HepG2 (cell line): ENCODE results near the gene FAM209A. TPM values are rescaled to one million over a fixed set of nuclear protein-coding genes. Genes with fewer than 3 reads are reported as not detected.

Experiments used
- FOXK1 ChIP-seq: sonication (generic); formaldehyde crosslinking; IDR thresholded peaks from 2 replicates; pipeline ENCODE4 v1.4.0; 2020; ENCODE audit warnings: low read depth, missing genetic modification reagents, borderline replicate concordance
- HMG20A ChIP-seq: IDR thresholded peaks from 2 replicates; pipeline ENCODE4 v1.6.1; 2016; ENCODE audit warnings: borderline replicate concordance
- HMGXB3 ChIP-seq: sonication (generic); formaldehyde crosslinking; IDR thresholded peaks from 2 replicates; pipeline ENCODE4 v1.4.0; 2020; ENCODE audit warnings: missing genetic modification reagents, borderline replicate concordance
- HOXA9 ChIP-seq: sonication (generic); formaldehyde crosslinking; IDR thresholded peaks from 2 replicates; pipeline ENCODE4 v1.8.1; 2022; ENCODE audit warnings: missing genetic modification reagents, mild to moderate bottlenecking, moderate library complexity, borderline replicate concordance
- MIER2 ChIP-seq: IDR thresholded peaks from 2 replicates; pipeline ENCODE4 v1.6.1; 2016; ENCODE audit warnings: missing biosample characterization, missing genetic modification reagents
- MIER3 ChIP-seq: IDR thresholded peaks from 2 replicates; pipeline ENCODE4 v1.6.1; 2016; ENCODE audit warnings: missing compliant biosample characterization, borderline replicate concordance
- MTA3 ChIP-seq: sonication (generic); formaldehyde crosslinking; IDR thresholded peaks from 2 replicates; pipeline ENCODE4 v1.4.0; 2020; ENCODE audit warnings: missing genetic modification reagents
- PITX1 ChIP-seq: sonication (generic); formaldehyde crosslinking; IDR thresholded peaks from 2 replicates; pipeline ENCODE4 v1.5.1; 2020; ENCODE audit warnings: mild to moderate bottlenecking, missing genetic modification reagents
- SIN3B ChIP-seq: fragments of 150-350 bp; IDR thresholded peaks from 2 replicates; pipeline ENCODE4 v1.6.1; 2014; ENCODE audit warnings: low read length
- SOX13 ChIP-seq, 3 experiments: fragments of 450-650 bp in 1 of 3; sonication (generic) in 1 of 3; formaldehyde crosslinking in 1 of 3; IDR thresholded peaks in 2 of 3; conservative IDR thresholded peaks in 1 of 3; 2 replicates each; pipeline versions ENCODE4 v1.5.0 to v1.6.1; 2016 to 2020; ENCODE audit warnings: antibody characterized with exemption in 1 of 3, mild to moderate bottlenecking in 1 of 3, missing compliant biosample characterization in 1 of 3, missing genetic modification reagents in 1 of 3, moderate library complexity in 1 of 3
- U2AF2 ChIP-seq: fragments of 200-400 bp; formaldehyde crosslinking; IDR thresholded peaks from 2 replicates; pipeline ENCODE4 v1.6.1; 2017; ENCODE audit warnings: low read depth, mild to moderate bottlenecking, low read length
- ZFP37 ChIP-seq: sonication (generic); formaldehyde crosslinking; IDR thresholded peaks from 2 replicates; pipeline ENCODE4 v1.4.0; 2020; ENCODE audit warnings: missing genetic modification reagents, borderline replicate concordance
- ZNF280B ChIP-seq: sonication (generic); formaldehyde crosslinking; IDR thresholded peaks from 2 replicates; pipeline ENCODE4 v1.5.0; 2020; ENCODE audit warnings: missing genetic modification reagents, mild to moderate bottlenecking, borderline replicate concordance
- ZNF337 ChIP-seq: sonication (generic); formaldehyde crosslinking; IDR thresholded peaks from 2 replicates; pipeline ENCODE4 v1.5.1; 2020; ENCODE audit warnings: missing genetic modification reagents, low read depth, mild to moderate bottlenecking, borderline replicate concordance
- ZNF512B ChIP-seq: sonication (generic); formaldehyde crosslinking; IDR thresholded peaks from 2 replicates; pipeline ENCODE4 v1.5.1; 2020; ENCODE audit warnings: missing genetic modification reagents, mild to moderate bottlenecking, borderline replicate concordance
- ZNF513 ChIP-seq: sonication (generic); formaldehyde crosslinking; conservative IDR thresholded peaks from 2 replicates; pipeline ENCODE4 v1.5.0; 2020; ENCODE audit warnings: missing genetic modification reagents
- ZNF652 ChIP-seq: IDR thresholded peaks from 2 replicates; pipeline ENCODE4 v1.6.1; 2016; ENCODE audit warnings: low read depth, borderline replicate concordance
- ZNF670 ChIP-seq: sonication (generic); formaldehyde crosslinking; IDR thresholded peaks from 2 replicates; pipeline ENCODE4 v1.8.0; 2022; ENCODE audit warnings: mild to moderate bottlenecking, missing genetic modification reagents, borderline replicate concordance
- ZNF674 ChIP-seq: sonication (generic); formaldehyde crosslinking; IDR thresholded peaks from 2 replicates; pipeline ENCODE4 v1.5.0; 2020; ENCODE audit warnings: low read depth, mild to moderate bottlenecking, missing genetic modification reagents
- ZSCAN21 ChIP-seq: sonication (generic); formaldehyde crosslinking; IDR thresholded peaks from 2 replicates; pipeline ENCODE4 v1.8.0; 2022; ENCODE audit warnings: mild to moderate bottlenecking, missing genetic modification reagents, moderate library complexity, borderline replicate concordance
- polyA plus RNA-seq, 8 experiments: library from polyadenylated mRNA; depleted of rRNA in 3 of 8; stranded (reverse) in 7 of 8; unstranded in 1 of 8; fragments of >200 nt; fragmentation: Illumina TruSeq in 4 of 8; extraction: Trizol in 4 of 8; gene quantifications; 2 replicates each; pipeline versions ENCODE4 v1.2.1 to v1.2.3, GENCODE V29; 2011 to 2016; ENCODE audit warnings: low read depth in 4 of 8, missing spikeins in 1 of 8, mixed read lengths in 1 of 8; ENCODE audit not compliant: insufficient read depth in 1 of 8
- total RNA-seq, 5 experiments: library from RNA; depleted of rRNA; stranded (reverse); fragments of >200 nt; fragmentation: Illumina TruSeq; extraction: Trizol; gene quantifications; 2 replicates each; pipeline ENCODE4 v1.2.3, GENCODE V29; 2016; ENCODE audit warnings: low read depth in 1 of 5

Gene FAM209A
- total and polyA plus RNA-seq, 2 of the 13 experiments (the other 11 are each of a cell fraction or from before 2014, with no cell fraction given), result 0.15 to 0.36 TPM

GRCh38 chr20:56554869-56555268 is 30.3 kb downstream of the FAM209A start (continued):
- no peak for TF ChIP-seq HMGXB3 (CRISPR knock-in tag)
- no peak for TF ChIP-seq MIER3 (CRISPR knock-in tag)
- no peak for TF ChIP-seq SIN3B
- TF ChIP-seq MIER2 (CRISPR knock-in tag), result no peak
- no peak for TF ChIP-seq SOX13 (IDR thresholded peaks at IDR 0.05)
- TF ChIP-seq SOX13 (CRISPR knock-in tag; conservative IDR thresholded peaks at IDR 0.05 in 1 of 2, IDR thresholded peaks at IDR 0.05 in 1 of 2), result peak in 1 of 2 experiments; percentile 25; a peak in 1 of 4 replicates
- TF ChIP-seq MTA3 (CRISPR knock-in tag), result no peak
- TF ChIP-seq FOXK1 (CRISPR knock-in tag), result peak; percentile 14; the same call in 1 of the 2 replicates
- TF ChIP-seq ZNF512B (CRISPR knock-in tag), result no peak
- TF ChIP-seq ZNF337 (CRISPR knock-in tag), result no peak
- no peak for TF ChIP-seq ZNF652
- TF ChIP-seq ZNF670, result no peak
- no peak for TF ChIP-seq ZNF674 (CRISPR knock-in tag)
- TF ChIP-seq ZNF513 (CRISPR knock-in tag), result no peak
- TF ChIP-seq HMG20A (CRISPR knock-in tag), result peak; percentile 48; the same call in 1 of the 2 replicates
- TF ChIP-seq PITX1 (CRISPR knock-in tag), result no peak
- no peak for TF ChIP-seq ZNF280B (CRISPR knock-in tag)
- no peak for TF ChIP-seq U2AF2
- TF ChIP-seq HOXA9, result no peak
- no peak for TF ChIP-seq ZSCAN21 (CRISPR knock-in tag)
- no peak for TF ChIP-seq ZFP37 (CRISPR knock-in tag)
